GM12865 (cell line): ENCODE results near the gene NDST1.

Source experiments
- DNase-seq: peaks from one replicate; pipeline ENCODE4 v3.0.0; 2010; ENCODE audit warnings: low read depth
- H3K4me3 ChIP-seq: 2 replicates; pipeline ENCODE4 v1.5.1; 2011; ENCODE audit warnings: mild to moderate bottlenecking, low read depth, low read length, control low read depth
- CTCF ChIP-seq: IDR thresholded peaks from 2 replicates; pipeline ENCODE4 v1.5.1; 2011; ENCODE audit warnings: low read length, control low read depth, low read depth, inconsistent platforms; ENCODE audit not compliant: insufficient read depth; ENCODE audit errors: missing control alignments

The NDST1 gene

GRCh38 chr5:150520747-150521521 lies 13.0 kb downstream of the NDST1 start:
- no peak for TF ChIP-seq CTCF
- DNase-seq: no peak
- H3K4me3 ChIP-seq: no peak overlapping the region

- DNase-seq: no peak
- no peak overlapping the region for H3K4me3 ChIP-seq
- TF ChIP-seq CTCF: no peak
Observed at GRCh38 chr5:150521522-150521817, 13.5 kb downstream of the NDST1 start.

DNA sequence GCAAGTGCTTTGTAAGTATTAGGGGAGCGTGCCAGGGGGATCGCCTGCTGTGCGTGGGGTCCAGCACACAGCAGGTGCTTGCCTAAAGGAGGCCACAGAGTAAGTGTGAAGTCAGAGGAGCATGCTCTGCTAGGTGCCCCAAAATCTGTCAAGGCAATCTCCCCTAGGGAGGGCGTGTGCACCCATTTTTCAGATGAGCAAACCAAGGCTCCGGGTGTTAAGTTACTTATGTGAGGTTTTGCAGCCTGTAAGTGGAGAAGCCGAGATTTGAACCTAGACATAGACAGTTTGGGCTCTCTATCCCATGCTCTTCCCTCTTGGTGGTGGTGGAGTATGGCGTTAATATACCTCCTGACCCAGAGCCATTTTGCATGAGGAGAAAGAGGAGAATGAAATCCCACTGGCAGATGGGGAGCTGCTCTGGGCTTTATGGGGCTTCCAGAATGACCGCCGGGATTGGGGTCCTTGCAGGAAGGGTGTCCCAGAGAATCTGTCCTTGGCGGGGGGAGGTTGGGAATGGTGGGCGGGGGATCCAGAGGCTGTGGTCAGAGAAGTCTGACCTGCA lies 14.1 kb downstream of the NDST1 start:
- TF ChIP-seq CTCF: no peak
- H3K4me3 ChIP-seq: no peak overlapping the region
- DNase-seq: no peak

- TF ChIP-seq CTCF: no peak
- DNase-seq: no peak
Observed at GRCh38 chr5:150522504-150523414, 14.8 kb downstream of the NDST1 start.

GRCh38 chr5:150523472-150524350 lies 15.8 kb downstream of the NDST1 start:
- TF ChIP-seq CTCF: peak; percentile 56
- peak; percentile 70 for DNase-seq
- H3K4me3 ChIP-seq: no peak overlapping the region

More at GRCh38 chr5:150522504-150523414, 14.8 kb downstream of the NDST1 start:
- H3K4me3 ChIP-seq: no peak overlapping the region

DNA sequence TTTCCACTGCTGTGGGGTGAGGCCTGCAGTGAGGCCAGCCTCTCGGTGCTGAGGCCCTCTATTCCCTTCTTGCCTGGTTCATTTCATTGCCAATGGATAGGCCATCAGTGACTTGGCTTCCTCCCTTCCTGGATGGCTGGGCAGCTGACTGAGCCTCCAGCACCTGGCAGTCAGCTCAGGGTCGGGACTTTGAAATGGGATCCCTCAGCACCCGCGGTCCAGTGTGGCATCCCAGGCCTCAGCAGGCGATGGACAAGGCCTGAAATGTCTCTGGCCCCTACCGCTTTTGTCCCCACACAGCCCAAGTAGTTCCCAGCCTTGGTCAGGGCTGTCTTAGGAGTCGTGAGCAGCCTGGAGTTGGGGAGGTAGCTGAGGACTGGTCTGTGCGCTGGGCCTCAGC lies 17.2 kb downstream of the NDST1 start:
- DNase-seq: no peak
- no peak overlapping the region for H3K4me3 ChIP-seq
- no peak for TF ChIP-seq CTCF
